Thyroid gland (tissue), 4 donors: ENCODE data around the gene PLA2G2D.

Source experiments
- CTCF ChIP-seq, 6 experiments: fragments of 200-600 bp in 3 of 6; fragments of 450-650 bp in 3 of 6; sonication (generic) in 3 of 6; IDR thresholded peaks; one replicate each; pipeline ENCODE4 v1.5.1; 2016 to 2019; ENCODE audit warnings: antibody characterized with exemption in 6 of 6, mild to moderate bottlenecking in 2 of 6, inconsistent platforms in 1 of 6, moderate library complexity in 1 of 6
- POLR2A ChIP-seq, 2 donors: fragments of 450-650 bp; IDR thresholded peaks; one replicate each; pipeline ENCODE4 v1.6.1; 2017; ENCODE audit warnings: antibody characterized with exemption in 2 of 2, mild to moderate bottlenecking in 2 of 2, moderate library complexity in 1 of 2

DNA sequence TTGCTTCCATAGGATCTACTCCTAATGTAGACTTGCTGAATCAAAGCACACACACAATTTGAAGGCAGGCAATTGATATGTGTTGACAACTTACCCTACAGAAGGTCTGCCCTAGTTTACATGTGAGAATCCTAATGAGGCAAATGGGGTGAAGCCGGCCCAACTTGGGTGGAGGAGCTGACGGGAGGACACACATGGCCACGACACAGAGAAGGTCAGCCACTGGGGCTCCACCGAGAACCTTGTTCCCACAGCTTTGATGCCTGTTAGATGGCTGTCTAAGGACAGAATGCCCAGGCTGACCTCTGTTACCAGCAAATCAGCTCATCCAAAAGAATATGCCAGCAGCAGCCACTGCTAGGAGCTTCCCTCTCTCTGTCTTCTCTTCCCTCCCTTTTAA, 1.5 kb upstream of the PLA2G2D start:
- TF ChIP-seq CTCF (IDR thresholded peaks at IDR 0.05) (no peak), POLR2A (IDR thresholded peaks at IDR 0.05) (no peak)
